Activated CD8-positive, alpha-beta memory T cell treated with anti-CD3 and anti-CD28 coated beads for 48 hours (primary cell): ENCODE measurements around the gene NFYA.

Source experiments
- DNase-seq, 3 experiments: peaks; one replicate each; pipeline ENCODE4 v3.0.0-alpha.2; 2020; ENCODE audit warnings: low read depth in 2 of 3, low spot score in 2 of 3

Gene NFYA

DNA sequence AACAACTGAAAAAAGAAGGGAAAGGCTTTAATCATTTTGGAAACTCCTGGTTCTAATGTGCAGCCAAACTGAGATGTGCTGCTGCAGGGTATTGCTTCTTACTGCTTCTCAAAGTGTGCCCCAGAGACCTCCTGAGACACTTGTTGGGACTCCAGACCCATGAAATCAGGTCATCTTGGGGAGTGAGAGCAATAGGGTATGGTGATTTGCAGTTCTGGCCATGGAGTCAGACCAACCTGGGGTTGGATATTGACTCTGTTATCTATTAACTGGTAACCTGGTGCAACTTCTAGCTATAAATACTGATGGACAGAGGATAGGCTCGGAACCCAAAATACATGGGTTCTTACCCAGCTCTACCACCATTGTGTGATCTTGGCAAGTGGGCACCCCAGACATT lies 26.7 kb upstream of the NFYA start:
- no peak for DNase-seq

DNA sequence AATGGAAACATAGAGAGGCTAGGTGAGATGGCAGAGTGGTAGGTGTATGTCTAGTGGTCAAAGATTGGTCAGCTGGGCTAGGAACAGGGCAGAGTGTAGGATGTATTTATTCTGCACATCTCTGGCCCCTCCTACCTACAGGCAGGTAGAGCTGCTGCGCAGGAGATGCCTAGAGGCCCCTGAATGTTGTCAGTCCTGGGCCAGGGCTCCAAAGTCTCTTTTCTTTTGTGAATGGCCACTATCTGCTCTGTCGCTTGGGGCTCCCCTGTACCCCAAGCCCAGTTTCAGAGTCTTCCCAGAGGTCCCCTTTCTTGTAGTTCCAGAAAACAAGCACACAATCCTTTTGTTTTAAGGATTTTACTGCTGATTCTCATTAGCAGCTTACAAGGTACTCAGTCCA lies 25.5 kb upstream of the NFYA start:
- no peak for DNase-seq

DNA sequence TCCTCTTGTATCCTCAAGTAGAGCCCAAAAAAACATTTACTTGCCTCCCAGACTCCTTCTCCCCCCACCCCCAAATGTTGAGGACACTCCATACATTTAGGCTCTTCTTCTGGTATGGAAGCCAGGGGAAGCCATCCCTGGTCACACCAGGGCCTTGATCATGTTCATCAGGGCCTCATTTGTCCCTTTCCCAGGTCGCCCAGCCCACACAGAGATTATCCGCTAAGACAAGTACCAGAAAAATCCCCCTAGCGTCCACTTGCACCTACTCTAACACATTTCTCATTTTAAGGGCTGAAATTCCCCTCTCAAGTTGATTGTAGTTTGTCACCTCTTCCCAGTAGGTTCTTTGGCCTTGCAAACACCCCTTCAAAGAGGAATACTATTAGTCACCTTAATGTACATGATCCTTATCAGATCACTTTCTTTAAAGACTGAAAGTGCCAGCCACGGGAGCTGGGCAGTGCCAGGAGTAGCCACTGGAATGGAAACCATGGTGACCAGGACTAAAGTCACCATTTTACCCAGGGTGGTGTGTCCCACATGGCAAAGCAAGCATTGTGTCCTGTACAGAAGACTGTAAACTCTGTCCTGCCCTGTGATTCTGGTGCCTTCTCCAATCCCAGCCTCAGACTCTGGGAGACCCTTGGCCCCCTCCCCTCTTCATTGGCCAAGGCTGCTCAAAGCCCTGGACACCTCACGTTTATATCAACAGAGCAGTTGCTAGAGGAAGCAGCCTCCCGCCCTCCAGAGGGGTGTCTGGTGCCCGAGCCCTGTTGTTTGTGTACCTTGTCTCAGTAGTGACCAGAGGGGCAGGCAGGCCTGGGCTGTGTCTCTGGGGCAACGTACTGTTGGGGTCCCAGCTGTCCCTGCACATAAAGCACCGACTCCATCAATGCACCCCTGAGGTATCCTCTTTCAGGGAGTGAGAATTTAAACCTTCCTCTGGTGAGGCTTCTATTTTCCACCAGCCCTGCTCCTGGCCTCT lies 24.7 kb upstream of the NFYA start:
- DNase-seq, result no peak

DNA sequence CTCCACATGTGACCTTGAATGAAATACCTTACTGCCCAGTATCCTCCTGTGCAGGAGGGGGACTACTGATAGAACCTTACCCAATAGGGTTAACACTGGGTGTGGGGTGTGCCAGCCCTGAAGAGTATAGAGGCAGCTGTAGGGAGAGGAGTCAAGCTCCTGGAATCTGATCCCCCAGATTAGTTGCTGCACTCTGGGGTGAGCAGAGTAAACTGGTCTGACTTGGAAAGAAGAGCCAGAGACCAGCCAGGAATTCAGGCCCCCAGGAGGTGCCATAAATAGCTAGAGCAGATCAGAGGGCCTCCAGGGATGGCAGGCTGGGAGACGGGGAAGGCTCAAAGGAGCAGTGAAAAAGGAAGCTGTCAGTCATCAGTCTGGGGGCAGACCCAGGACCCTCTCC lies 23.3 kb upstream of the NFYA start:
- no peak for DNase-seq

DNA sequence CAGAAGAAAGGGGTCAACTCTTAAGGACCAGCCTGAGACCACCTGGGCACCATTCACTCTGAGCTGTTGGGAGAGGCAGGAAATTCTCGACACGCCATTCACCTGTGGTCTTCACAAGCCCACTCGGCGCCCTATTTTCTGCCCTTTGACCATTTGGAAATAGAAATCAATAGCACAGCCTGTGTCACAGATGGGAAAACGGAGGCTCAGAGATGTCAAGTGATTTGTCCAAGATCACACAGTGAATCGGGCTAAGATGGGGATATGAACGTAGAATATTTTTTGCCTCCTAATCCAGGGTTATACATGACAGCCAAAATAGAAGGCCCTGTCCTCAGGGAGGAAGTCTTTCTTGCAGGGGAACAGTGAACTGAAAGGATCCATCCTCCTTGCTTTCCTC lies 22.8 kb upstream of the NFYA start:
- no peak for DNase-seq

DNA sequence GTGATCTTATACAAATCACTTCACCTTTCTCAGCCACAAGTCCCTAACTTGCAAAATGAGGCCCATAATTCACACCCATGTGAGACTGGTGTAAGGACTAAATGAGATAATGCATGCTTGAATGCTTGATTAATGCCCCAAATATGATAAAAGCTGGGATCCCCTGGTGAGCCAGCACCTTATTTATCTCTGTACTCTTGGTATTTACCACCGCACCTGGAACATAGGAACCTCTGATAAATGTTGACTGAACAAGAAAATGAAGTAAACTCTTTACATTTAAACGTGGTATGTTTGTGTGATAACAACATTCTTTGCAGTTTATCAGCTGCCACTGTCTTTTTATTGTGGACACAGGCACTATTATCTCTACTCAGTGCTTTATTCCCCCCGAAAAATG lies 22.2 kb upstream of the NFYA start:
- no peak for DNase-seq

DNA sequence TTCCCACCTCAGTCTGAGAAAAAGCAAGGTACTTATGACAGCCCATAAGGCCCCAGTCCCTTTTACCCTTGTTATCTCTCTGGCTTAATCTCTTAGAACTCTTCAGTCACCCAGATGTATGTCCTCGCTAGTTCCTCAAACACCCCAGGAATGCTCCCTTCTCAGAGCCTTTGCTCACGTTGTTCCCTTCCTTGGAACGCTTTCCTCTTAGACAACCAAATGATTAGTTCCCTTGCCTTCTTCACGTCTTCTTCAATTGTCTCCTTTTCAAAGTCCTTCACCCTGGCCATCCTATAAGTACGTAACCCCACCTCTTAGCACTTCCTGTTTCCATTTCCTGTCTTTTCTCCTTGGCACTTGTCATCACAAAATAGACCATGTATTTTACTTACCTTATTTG lies 20.9 kb upstream of the NFYA start:
- no peak for DNase-seq

DNA sequence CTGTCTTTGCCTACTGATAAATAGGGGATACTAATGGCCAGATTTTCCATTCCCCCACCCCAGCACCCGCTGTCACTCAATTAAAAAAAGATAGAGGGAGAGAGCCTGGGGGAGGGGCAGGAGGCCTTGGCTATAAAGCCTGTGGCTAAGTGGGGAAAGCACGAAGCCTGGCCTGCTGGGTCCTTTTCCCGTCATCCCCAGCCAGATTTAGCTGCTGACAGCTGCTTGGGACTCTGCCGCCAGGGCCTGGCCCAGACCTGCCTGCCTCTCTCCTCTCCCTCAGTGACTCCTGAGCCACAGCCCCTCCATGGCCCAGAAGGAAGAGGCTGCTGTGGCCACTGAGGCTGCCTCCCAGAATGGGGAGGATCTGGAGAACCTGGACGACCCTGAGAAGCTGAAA lies 19.7 kb upstream of the NFYA start, which contains the start of gene APOBEC2:
Gene APOBEC2, plus strand, starts transcription at position 162 of the 400 bp plus-strand sequence. Its CDS starts 146 bp downstream, at position 308.
- DNase-seq, result no peak

DNA sequence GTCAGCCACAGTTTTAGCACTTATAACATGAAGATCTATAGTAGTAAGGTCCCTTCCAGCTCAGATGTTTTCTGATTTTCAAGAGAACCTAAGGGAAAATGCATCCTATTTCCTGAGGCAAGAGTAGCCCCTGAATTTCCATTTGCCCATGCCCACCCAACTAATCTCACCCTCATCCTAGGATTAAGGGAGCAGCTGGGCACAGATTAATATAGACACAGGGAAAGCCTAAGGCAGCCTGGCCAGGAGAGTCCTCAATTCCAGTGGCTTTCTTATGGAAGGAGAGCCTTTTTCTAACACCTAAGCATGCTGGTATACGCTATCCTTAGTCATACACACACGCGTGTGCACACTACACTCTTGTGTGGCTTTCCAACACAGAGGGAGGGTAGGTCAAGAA lies 18.3 kb upstream of the NFYA start:
- no peak for DNase-seq

DNA sequence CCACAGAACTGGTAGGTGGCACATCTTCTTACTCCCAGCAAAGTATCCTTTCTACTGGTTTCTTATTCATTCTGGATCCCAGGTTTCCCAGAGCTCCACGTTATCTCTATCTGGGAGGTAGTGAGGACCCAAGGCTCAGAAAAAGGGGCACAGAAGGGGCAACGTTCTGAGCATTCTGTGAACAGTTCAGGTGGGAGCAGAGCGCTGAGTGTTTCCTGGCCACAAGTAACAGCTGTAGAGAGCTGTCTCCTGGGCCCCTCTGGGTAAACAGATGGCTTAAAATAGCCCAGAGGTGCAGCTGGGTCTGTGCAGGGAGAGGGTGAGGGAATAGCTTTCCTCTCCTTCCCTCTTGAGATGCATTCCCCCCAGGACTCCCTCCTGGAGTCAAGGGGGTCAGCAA lies 17.6 kb upstream of the NFYA start:
- DNase-seq, result no peak

DNA sequence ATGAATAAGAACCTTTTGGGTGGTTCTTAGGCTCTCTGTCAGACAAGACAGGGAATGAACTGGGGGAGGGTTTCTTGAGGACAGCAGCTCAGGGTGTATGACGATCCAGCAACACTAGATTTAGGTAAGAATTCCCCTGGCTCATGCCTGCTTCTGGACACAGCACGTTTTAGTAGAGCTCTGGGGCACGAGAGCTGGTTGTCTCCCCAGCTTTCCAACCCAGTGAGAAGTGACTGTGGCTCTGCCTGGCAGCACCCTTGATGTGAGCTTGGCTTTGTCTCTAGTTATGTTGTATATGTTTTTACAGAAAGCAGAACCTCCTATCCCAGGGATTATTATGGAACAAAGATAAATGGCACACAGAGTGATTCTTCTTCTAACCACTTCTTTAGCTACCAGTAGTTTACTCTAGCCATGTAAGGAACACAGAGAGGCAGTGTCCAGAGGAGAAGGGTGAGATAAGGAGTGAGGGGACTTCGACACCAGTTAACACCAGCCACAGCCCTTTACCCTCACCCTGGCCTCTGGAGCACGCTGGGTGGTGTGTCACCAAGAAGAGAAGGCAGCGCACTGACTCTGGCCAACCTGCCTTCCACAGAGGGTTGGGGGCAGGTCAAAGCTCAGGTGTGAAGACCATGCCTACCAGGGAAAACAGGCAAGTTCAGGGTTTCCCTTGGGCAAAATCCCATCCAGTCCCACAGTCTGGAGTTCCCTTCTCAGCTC lies 15.8 kb upstream of the NFYA start:
- no peak for DNase-seq

DNA sequence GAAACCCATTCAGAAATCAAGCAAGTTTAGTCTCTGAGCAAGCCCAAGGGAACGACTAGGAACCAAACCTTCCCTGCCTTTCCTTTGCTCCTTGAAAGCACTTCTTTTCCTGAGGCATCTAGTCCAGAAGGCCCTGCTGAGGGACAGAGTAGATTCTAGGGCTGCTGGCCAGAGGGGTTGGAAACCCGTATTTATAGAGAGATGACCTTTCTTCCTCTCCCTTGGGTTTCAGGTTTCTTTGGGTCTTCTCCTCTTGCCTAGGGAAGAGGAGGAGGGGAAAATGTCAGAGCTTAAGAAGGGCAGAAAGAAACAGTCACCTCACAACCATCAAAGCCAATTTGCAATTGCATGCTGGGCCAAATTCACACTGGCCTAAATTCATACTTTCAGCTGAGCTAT lies 14.0 kb upstream of the NFYA start:
- no peak for DNase-seq

DNA sequence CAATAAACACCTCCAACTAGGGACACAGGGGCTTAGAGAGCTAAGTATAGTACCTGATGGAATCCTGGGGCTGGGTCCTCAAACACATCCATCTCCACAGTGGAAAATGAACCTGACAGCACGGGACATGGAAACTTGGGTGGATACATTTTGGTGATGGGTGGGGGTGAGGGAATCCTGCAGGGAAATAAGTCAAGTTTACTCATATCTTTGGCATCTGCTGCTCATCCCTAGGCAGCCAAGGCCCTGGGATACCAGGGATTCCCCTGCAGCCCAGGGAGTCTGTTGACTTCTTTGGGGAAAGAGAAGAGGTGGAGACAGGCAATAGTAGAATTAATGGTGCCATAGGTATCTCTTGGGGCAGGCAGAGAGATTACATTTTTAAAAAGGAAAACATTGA lies 13.2 kb upstream of the NFYA start:
- no peak for DNase-seq

DNA sequence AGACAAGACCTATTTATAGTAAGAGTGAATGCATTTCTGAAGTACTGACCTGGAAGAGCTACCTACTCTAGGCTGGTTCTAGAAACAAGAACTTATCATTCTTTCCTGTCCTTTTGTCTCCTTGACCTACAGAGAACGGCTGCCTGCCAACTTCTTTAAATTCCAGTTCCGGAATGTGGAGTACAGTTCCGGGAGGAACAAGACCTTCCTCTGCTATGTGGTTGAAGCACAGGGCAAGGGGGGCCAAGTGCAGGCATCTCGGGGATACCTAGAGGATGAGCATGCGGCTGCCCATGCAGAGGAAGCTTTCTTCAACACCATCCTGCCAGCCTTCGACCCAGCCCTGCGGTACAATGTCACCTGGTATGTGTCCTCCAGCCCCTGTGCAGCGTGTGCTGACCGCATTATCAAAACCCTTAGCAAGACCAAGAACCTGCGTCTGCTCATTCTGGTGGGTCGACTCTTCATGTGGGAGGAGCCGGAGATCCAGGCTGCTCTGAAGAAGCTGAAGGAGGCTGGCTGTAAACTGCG lies 11.5 kb upstream of the NFYA start:
- DNase-seq, result no peak

DNA sequence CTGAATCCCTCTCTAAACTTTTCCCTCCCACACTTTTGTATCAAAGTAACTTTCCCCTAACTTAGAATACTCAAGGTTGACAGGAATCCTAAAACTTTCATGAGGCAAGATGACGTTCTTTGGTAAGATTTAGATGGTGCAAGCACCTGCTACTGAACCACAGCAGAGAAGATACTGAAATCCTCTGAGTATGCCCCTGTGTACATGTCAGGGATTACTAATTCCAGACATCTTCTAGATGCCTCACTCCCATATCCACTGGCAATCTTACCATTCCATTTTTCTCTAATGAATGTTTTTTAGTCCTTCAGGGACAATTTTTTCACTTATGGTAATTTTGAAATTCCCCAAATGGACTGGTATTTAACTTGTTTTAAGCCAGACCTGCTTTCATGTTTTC lies 10.7 kb upstream of the NFYA start:
- no peak for DNase-seq

DNA sequence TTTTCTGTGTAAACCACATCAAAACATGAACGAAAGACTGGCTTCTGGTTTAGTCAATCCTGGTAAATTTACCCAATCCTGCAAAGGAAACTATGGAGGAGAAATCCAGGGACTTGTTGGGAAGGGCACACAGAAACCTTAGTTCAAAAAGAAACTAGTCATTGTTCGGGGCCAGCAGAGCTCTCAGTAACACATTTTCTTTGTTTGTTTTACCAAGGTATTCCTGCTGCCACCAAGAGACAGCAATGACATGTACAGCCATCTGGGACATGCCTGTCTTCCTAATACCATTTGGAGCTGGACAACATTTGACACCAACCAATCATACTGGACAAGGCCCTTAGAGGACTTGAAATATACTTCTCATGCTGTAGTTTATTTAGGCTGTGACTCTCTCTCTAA lies 8.9 kb upstream of the NFYA start:
- DNase-seq, result no peak

DNA sequence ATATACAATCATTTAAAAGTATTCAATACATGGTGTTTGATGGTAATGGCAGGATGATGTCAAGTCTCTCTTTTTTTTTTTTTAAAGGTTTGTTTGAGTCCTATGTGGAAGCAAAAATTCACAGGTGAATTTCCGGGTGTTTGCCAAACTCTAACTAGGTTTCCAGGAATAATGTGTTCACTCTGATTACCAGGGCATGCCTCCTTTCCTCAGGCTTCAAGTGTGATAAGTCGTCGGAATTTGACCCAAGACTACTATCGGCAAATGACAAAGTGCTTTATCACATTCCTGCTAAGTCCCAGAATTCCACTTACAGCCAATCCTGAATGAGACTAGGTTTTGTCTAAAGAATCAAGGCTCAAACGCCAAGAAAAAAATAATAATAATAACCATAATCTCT lies 7.9 kb upstream of the NFYA start:
- DNase-seq, result no peak

DNA sequence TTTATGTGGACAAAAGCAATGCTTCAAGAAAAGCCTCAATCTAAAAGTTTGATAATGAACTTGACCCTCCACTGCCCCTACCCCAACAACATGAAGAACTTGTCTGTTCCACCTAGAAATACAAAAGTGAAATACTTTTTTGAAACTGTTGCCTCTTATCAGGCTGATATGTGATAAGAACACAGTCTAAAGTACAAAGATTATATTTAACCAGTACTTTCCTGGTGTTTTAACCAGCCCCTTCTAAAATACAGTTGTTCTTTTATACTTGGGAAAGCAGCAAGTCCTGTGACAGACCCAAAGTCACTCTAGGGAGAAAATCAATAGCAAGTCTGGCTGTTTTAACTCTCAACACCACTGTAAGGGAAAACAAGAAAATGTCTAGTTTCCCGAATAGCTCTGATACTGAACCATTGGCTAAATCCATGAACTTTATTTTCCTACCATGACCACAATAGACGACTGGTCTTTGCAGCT lies 7.2 kb upstream of the NFYA start:
- DNase-seq, result no peak

DNA sequence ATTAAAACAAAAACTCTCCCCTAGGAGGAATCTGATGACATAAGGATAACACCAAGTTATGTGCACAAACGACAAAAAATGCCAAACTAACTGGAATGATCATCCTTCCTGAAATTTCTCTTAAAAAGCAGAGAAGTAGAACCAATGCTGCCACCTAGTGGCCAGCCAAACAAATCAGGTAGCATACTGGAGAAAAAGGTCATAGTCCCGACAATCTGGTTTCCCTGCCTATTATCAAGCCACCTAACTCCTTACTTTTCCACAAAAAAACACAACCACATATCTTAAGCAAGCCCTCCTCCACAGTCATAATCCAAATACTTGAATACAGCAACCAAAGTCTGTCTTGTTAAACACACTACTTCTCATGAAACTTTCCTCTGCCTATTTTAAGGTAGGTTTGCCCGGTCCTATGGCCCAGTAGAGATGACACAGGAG lies 5.9 kb upstream of the NFYA start:
- peak in 1 of 3 experiments; percentile 28 for DNase-seq

DNA sequence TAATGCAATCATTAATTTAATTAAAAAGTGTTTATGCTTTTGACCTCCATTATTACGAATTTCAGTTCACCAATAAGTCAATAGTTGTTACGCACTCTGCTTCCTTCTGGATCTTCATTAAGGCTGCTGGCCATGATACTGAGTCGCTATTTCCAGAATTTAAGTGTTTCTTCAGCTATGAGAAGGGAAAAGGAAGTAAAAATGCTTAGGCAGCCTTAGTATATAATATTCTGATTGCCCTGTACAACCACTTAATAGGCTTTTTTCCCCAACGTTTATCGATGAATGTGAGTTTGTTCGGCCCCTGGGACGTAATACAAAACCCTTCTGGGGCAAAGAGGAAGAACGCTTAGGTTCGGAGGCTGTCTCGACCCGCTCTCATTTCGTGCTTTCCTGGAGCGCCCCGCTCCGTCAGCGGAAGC lies 1.3 kb upstream of the NFYA start:
- peak in 1 of 3 experiments; percentile 55 for DNase-seq

DNA sequence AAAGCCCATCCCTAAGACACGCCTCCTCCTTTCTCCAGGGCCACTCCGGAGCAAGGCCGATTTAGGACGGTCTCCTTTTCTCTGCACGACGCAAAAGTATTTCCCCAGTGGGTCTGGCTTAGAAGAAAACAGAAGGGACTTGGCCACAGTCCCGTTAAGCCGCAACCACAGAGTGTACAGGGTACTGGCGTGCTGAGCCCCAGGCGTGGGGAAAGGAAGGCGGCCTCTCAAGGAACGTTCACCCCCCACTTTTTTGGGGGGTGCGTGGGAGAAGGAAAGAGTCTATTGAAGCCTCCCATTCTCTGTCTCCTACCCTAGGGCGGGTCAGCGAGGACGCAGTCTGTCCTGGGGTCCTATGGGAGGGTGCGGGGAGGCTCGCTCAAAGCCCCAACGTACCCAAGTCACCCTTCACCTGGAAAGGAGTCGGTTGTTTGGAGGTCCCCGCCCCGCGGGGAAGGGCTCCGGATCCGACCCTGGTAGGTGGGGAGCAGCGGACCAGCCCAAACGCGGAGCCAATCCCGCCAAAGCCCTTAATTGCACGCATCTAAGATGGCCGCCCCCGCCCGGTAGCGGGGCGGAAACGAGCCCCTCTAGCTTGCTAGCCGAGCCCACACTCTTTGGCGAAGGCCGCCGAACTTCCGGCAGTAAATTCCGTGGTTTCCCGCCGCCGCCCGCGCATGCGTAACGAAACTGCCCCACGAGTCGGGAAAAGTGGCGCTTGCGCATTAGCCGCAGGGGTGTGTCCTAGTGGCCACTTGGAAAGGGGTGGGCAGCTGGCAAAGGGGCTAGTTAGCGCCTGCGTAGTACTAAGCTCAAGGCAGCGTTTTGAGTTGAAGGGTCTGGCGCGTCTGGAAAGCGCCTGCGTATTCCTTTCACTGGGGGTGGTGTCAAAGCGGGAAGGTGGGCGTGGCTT lies 595 bp upstream of the NFYA start, which contains the start of gene OARD1:
Gene OARD1, minus strand, starts transcription at position 434 of the 913 bp plus-strand sequence. CDS start 722 bp downstream, outside the sequence.
- DNase-seq, result peak; percentile 98 to 100 (median 99)
